Activated naive CD8-positive, alpha-beta T cell treated with anti-CD3 and anti-CD28 coated beads for 36 hours (primary cell): ENCODE data around the gene NBPF11. TPM values are rescaled to one million over a fixed set of nuclear protein-coding genes. Genes with fewer than 3 reads are reported as not detected.
"Not testable (repeated sequence)": the region's sequence is repeated elsewhere in the genome, so short reads cannot be mapped to it uniquely, and the experiment has no call there.

Experiments used
- DNase-seq: peaks from one replicate; pipeline ENCODE4 v3.0.0; 2021
- H3K27ac Mint-ChIP-seq: one replicate; pipeline ENCODE4 v1.8.0; 2022; ENCODE audit warnings: mild to moderate bottlenecking, moderate library complexity, mixed read lengths
- H3K27me3 Mint-ChIP-seq: one replicate; pipeline ENCODE4 v1.8.0; 2022; ENCODE audit warnings: mild to moderate bottlenecking, mixed read lengths
- H3K36me3 Mint-ChIP-seq: one replicate; pipeline ENCODE4 v1.8.0; 2021; ENCODE audit warnings: mild to moderate bottlenecking, mixed read lengths
- H3K4me1 Mint-ChIP-seq: one replicate; pipeline ENCODE4 v1.8.0; 2021; ENCODE audit warnings: mixed read lengths
- H3K4me3 Mint-ChIP-seq: one replicate; pipeline ENCODE4 v1.8.0; 2022; ENCODE audit warnings: mild to moderate bottlenecking, moderate library complexity, mixed read lengths
- H3K9me3 Mint-ChIP-seq: one replicate; pipeline ENCODE4 v1.8.0; 2022; ENCODE audit warnings: mixed read lengths
- total RNA-seq, 2 experiments: library from RNA; stranded (reverse); gene quantifications; one replicate each; pipeline ENCODE4 v1.2.3, GENCODE V29; 2021

Gene NBPF11
- total RNA-seq, 2 experiments from 2014 or later = 5.0 to 5.5 TPM

DNA sequence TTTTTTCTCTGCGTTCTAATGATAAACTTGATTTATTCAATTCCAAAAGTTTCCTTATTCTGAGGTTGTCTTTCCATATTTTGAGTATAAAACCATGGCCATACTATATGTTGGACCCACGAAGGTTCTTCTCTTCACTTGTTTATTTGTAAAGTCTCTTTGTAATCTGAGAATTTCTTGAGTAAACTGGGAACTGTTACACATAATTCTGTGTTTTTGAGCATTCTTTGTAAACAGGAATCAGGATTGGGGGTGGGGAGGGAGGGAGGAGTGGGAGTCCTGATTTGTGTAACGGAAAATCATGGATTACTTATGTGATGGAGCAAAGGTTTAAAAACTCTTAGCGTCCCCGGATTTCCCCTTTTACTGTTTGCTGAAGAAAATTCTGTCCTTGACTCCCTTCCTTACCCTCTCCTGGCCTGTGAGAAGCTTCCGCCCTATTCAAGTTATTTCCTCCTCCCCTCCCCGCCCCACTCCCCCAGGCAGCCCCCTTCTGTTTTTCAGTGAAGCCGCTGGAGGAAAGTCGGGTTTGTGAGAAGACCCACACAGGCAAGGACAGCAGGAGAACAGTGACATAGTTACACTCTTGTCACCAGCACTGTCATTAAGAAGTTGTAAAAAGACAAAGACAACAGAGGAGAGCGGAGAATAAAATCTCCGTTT is 6.4 kb upstream of the NBPF11 start:
- H3K36me3 Mint-ChIP-seq = no peaks in the 10 kb centered on the region
- H3K4me3 Mint-ChIP-seq = peak overlapping the region; percentile 61
- H3K27ac Mint-ChIP-seq = no peak overlapping the region

DNA sequence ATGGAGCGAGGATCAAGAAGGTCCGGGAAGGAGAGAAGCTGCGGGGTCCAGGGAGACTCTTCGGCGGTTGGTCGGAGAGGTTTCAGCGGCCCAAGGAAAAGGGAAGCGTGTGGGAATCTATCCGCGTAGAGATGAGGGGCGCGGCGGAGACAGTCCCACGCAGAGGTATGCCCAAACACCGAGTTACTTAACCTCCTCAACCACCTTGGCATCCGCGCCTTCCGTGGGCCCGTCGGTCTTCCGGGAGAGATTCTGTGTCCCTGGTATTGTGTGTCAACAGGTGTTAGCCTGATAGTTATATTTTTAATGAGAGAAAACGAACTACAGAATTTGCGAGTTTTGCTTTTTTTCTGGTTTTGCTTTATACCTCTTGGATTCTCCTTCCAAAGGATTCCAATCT is 5.7 kb upstream of the NBPF11 start:
- H3K4me3 Mint-ChIP-seq = peak overlapping the region; percentile 61
- not testable (repeated sequence) for DNase-seq, H3K9me3 Mint-ChIP-seq, H3K36me3 Mint-ChIP-seq, H3K27ac Mint-ChIP-seq
- peaks cover 13% of the 10 kb centered on the region for H3K4me1 Mint-ChIP-seq
- peaks cover 21% of the 10 kb centered on the region for H3K27me3 Mint-ChIP-seq

More for the DNA sequence above, 6.4 kb upstream of the NBPF11 start:
- DNase-seq = no peak
- Mint-ChIP-seq H3K9me3 (no peaks in the 10 kb centered on the region), H3K4me1 (peaks cover 12% of the 10 kb centered on the region), H3K27me3 (peaks cover 21% of the 10 kb centered on the region)

DNA sequence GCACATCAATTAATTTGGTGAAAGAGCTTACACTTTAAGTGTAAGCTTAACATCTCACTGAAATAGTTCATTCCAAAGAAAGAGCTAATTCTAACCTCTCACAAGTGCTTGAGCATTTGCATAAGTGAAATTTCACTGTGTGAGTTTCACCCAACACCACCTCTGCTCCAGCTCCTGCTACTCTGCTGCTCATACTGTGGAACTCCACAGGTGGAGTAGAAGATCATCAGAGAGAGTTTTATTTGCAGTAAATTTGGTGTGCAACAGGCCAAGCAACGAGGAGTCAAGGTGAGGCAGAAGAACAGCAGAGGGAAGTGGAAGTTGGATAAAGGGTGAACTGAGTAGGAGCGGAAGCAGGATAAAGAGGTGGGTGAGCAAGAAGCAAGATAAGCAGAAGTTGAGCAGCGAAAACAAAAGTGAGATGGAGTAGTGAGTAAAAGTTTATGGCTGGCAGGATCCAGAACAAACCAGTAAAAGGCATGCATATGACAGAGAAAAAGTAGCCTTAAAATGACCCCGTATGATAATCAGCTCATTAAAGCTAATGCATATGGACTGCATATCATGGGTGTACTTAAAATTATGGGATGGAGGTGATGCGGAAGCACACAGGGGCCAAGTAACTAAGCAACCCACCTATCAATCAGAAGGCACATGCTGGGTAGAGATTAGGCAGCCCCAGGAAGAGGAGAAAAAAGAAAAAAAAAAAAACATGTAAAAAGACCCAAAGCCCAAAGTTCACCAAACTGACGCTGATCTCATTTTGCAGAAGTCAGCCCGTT is 3.6 kb upstream of the NBPF11 start:
- Mint-ChIP-seq H3K27ac (peak overlapping the region; percentile 51), H3K4me3 (peak overlapping the region; percentile 53), H3K4me1 (peaks cover 17% of the 10 kb centered on the region), H3K27me3 (peaks cover 21% of the 10 kb centered on the region)
- H3K36me3 Mint-ChIP-seq, DNase-seq, H3K9me3 Mint-ChIP-seq: not testable (repeated sequence)

DNA sequence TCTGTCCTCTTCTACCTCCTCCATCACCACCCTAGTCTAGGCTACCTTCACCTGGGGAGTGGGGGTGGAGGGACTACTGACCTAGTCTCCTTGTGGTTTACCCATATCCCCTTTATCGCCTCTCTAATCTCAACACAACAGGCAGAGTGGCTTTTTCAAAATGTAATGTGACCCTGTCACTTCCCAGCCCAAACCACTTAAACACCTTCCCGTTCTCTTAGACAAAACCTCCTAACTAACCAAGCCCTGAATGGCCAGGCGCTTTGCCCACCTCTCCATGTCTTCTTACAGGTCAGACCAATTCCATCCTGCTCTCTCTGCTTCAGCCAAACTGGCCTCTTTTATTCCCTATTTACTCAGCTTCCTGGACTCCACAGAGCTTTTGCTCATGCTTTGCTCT is 714 bp upstream of the NBPF11 start:
- not testable (repeated sequence) for H3K36me3 Mint-ChIP-seq, H3K27me3 Mint-ChIP-seq, DNase-seq, H3K9me3 Mint-ChIP-seq
- peak overlapping the region; percentile 68 for H3K27ac Mint-ChIP-seq
- peaks cover 14% of the 10 kb centered on the region for H3K4me1 Mint-ChIP-seq
- H3K4me3 Mint-ChIP-seq = peak overlapping the region; percentile 55

DNA sequence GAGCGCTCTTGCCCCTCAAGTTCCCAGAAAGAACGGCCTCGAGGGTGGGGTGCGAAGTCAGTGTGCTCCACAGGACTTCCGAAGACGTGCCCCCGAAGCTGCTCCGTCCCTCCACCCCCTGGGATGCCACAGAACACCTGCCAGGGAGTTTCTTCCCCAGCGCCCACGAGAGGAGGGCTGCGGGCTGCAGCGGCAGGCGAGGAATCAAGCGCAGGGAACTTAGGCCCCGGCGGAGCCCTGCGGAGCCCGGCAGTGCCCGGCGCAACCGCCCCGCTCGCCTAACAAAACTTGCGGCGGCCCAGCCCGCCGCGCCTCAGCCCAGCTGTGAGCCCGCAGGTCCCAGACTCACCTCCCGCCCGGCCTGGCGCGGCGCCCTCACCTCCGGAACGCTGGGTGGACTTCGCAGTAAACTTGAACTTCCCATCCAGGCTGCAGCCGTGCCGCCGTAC is 686 bp downstream of the NBPF11 start:
- H3K4me1 Mint-ChIP-seq = peaks cover 14% of the 10 kb centered on the region
- peak; percentile 38 for DNase-seq
- H3K36me3 Mint-ChIP-seq, H3K9me3 Mint-ChIP-seq, H3K27ac Mint-ChIP-seq, H3K27me3 Mint-ChIP-seq: not testable (repeated sequence)
- H3K4me3 Mint-ChIP-seq = peak overlapping the region; percentile 90

DNA sequence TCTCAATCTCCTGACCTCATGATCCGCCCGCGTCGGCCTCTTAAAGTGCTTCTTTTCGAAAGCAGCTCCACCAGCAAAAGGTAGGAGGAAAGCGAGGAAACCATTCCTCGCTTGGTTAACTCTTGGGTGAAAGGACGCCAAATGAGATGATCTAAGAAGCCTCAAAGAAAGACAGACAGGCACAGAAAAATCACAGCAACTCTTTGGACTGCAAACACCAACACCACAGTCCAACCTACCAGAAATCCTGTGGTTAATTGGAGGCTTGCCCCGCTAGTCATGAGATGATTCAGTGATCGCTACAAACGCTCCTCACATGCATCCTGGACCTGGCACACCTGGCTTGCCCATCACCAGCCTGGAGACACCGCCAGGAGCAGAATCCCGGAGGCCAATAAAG is 1.1 kb downstream of the NBPF11 start:
- not testable (repeated sequence) for H3K27me3 Mint-ChIP-seq, H3K27ac Mint-ChIP-seq, H3K9me3 Mint-ChIP-seq, DNase-seq, H3K36me3 Mint-ChIP-seq
- peaks cover 11% of the 10 kb centered on the region for H3K4me1 Mint-ChIP-seq
- peak overlapping the region; percentile 90 for H3K4me3 Mint-ChIP-seq

DNA sequence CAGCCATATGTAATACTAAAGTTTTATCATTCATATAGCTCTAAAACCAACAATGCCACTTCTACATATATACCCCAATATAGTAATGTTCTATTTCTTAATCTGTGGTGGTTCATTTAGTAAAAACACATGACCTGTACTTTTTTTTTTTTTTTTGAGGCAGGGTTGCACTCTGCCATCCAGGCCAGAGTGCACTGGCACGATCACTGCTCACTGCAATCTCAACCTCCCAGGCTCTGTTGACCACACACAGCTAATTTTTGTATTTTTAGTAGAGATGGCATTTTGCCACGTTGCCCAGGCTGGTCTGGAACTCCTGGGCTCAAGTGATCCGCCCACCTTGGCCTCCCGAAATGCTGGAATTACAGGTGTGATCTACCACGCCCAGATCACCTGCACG is 2.1 kb downstream of the NBPF11 start:
- not testable (repeated sequence) for H3K9me3 Mint-ChIP-seq

DNA sequence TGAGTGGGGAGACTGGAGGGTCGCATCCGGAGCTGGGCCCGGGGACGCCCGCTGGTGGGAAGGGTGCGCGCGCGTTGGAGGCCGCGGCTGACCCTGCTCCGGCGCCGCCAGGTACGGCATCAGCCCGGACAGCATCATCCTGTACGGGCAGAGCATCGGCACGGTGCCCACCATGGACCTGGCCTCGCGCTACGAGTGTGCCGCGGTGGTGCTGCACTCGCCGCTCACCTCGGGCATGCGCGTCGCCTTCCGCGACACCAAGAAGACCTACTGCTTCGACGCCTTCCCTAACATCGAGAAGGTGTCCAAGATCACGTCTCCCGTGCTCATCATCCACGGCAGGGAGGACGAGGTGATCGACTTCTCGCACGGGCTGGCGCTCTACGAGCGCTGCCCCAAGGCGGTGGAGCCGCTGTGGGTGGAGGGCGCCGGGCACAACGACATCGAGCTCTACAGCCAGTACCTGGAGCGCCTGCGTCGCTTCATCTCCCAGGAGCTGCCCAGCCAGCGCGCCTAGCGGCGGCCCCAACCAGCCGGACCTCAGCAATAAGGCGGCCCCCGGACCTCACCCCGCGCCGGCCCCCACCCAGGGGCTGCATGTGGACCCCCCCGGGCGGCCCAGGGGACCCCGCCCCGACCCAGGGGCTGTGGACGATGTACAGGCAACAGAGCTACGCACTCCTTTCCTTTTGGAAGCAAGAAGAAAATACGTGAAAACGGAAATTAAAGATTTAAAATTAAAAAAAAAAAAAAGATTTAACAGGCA is 2.8 kb downstream of the NBPF11 start:
- H3K27ac Mint-ChIP-seq, H3K4me1 Mint-ChIP-seq, H3K4me3 Mint-ChIP-seq, DNase-seq, H3K9me3 Mint-ChIP-seq, H3K36me3 Mint-ChIP-seq, H3K27me3 Mint-ChIP-seq: not testable (repeated sequence)

More for the DNA sequence above, 2.1 kb downstream of the NBPF11 start:
- not testable (repeated sequence) for H3K27me3 Mint-ChIP-seq, DNase-seq, H3K4me1 Mint-ChIP-seq, H3K36me3 Mint-ChIP-seq, H3K27ac Mint-ChIP-seq, H3K4me3 Mint-ChIP-seq

DNA sequence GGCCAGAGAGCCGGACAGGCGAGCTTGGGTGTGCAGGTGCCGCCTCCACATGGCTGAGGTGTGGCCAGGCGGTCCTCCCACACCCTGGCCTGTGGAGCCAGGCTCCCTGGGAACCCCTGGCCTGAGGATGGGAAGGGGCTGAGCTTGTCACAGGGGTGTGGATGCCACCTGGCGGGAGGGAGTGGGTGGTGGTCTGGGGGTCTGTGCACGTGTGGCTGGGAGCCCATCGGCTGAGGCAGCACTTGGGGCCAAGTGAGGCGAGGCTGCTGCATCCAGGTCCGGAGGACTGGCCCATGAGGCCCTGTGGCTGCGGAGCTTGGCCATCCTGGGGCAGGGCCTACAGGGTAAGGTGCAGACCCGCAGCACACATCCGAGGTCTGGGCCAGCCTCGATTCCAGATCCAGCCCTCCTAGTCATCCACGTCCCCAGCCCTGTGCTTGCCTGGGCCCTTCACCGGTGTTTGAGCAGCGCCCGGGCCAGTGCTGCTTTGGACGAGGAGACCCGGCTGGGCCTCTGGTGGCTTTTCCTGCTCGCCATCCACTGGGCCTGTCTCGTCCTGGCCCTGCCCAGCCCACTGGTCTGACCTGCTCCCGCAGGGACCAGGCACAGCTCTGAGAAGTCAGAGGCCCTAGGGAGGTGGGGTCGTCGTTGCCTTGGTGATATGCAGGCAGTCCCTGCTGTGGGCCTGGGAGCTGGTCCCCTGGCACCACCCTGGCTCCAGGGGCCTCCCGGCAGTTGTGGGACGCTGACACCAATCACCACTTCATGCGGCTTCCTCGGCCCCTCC is 4.8 kb downstream of the NBPF11 start:
- DNase-seq, H3K9me3 Mint-ChIP-seq, H3K36me3 Mint-ChIP-seq: not testable (repeated sequence)

DNA sequence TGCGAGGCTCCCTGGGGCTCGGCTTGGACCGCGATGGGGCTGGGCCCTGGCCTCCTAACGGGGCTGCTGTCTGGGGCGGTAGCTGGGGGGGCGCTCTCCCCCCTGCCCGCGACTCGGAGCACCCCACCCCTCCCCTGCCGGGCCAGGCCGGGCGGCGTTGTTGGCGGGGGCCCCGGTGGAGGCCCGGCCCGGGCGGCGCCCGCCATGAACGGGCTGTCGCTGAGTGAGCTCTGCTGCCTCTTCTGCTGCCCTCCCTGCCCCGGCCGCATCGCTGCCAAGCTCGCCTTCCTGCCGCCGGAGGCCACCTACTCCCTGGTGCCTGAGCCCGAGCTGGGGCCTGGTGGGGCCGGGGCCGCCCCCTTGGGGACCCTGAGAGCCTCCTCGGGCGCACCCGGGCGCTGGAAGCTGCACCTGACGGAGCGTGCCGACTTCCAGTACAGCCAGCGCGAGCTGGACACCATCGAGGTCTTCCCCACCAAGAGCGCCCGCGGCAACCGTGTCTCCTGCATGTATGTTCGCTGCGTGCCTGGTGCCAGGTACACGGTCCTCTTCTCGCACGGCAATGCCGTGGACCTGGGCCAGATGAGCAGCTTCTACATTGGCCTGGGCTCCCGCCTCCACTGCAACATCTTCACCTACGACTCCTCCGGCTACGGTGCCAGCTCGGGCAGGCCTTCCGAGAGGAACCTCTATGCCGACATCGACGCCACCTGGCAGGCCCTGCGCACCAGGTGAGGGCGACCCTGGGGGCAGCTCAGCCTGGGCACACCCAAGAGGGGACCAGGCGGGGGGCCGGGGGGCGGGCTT is 5.7 kb downstream of the NBPF11 start:
- not testable (repeated sequence) for H3K9me3 Mint-ChIP-seq, H3K27ac Mint-ChIP-seq, H3K4me3 Mint-ChIP-seq, DNase-seq, H3K4me1 Mint-ChIP-seq, H3K36me3 Mint-ChIP-seq, H3K27me3 Mint-ChIP-seq

More for the DNA sequence above, 4.8 kb downstream of the NBPF11 start:
- H3K27ac Mint-ChIP-seq, H3K27me3 Mint-ChIP-seq, H3K4me3 Mint-ChIP-seq, H3K4me1 Mint-ChIP-seq: not testable (repeated sequence)

DNA sequence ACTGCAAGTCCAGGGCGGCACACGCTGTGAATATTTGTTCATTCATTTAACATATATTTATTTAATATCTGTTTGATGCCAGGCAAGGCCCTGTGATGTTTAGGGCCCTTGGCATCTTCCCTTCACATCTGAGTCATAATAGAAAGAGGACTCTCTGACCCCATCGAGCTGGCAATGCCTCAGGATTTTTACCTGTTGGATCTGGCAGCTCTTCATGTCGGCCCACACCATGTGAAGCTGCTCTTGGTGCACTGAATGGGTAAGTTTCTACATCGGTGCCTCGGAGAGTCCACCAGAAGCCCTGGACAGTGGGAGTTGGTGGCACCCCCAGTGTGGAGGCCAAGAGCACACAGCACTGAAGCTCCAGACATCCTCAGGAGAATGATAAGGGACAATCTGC is 8.9 kb downstream of the NBPF11 start:
- not testable (repeated sequence) for H3K36me3 Mint-ChIP-seq, H3K27ac Mint-ChIP-seq, H3K4me1 Mint-ChIP-seq, DNase-seq, H3K4me3 Mint-ChIP-seq, H3K27me3 Mint-ChIP-seq, H3K9me3 Mint-ChIP-seq

DNA sequence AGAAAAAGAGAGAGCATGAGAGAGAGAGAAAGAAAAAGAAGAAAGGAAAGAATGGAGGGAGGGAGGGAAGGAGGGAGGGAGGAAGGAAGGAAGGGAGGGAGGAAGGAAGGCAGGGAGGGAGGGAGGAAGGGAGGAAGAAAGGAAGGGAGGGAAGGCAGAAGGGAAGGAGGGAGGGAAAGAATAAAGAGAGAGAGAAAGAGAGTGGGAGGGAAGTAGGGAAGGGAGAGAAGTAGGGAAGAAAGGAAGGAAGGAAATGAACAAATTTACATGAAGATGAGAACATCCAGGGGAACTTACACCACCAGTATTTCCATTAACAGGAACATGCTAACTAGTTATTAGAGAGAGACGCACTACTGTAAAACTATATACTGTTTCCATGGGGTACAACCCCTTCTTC is 10.1 kb downstream of the NBPF11 start:
- not testable (repeated sequence) for H3K9me3 Mint-ChIP-seq, H3K36me3 Mint-ChIP-seq, H3K4me1 Mint-ChIP-seq, DNase-seq, H3K27me3 Mint-ChIP-seq, H3K27ac Mint-ChIP-seq, H3K4me3 Mint-ChIP-seq

DNA sequence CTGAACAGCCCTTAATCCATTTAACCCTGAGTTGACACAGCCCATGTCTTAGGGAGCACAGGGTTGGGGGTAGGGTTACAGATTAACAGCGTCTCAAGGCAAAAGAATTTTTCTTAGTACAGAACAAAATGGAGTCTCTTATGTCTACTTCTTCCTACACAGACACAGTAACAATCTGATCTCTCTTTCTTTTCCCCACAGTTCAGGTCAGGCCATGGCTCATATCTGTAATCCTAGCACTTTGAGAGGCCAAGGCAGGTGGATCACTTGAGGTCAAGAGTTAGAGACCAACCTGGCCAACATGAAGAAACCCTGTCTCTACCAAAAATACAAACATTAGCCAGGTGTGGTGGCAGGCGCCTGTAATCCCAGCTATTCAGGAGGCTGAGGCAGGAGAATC is 13.5 kb downstream of the NBPF11 start:
- H3K4me1 Mint-ChIP-seq, H3K36me3 Mint-ChIP-seq, H3K4me3 Mint-ChIP-seq, H3K27me3 Mint-ChIP-seq, DNase-seq, H3K27ac Mint-ChIP-seq, H3K9me3 Mint-ChIP-seq: not testable (repeated sequence)

DNA sequence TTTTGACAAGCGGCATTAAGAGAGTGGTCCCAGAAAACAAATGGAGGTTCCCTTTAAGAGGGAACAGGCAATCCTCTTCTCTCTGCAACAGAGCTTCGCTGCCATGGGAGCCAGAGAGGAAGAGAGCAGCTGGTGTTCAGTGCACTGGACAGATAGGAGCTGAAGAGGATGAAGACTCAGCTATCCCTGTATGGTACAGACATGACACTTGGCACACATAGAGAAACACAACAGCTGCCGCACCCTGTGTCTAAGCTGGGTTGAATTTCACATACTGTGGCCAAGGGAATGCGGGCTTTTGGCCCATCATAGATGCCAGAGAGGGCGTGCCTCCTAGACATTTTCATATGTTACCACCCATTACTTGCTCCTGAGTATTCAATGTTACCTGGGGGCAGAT is 29.7 kb downstream of the NBPF11 start:
- H3K4me1 Mint-ChIP-seq, H3K27me3 Mint-ChIP-seq, DNase-seq, H3K36me3 Mint-ChIP-seq, H3K9me3 Mint-ChIP-seq, H3K27ac Mint-ChIP-seq, H3K4me3 Mint-ChIP-seq: not testable (repeated sequence)
